ENCODE results near the gene ANKUB1.

The ANKUB1 gene

GRCh38 chr3:149752788-149753136, 39.6 kb downstream of the ANKUB1 start:
- no peak for DNase-seq

- DNase-seq = peak; percentile 82
These were observed 40.1 kb downstream of the ANKUB1 start, which contains the start of gene COMMD2 for GRCh38 chr3:149752051-149752787. Gene COMMD2 (minus strand): TSS chr3:149752489. CDS start chr3:149752444, 45 bp downstream.

- no peak for DNase-seq
These were observed 40.8 kb downstream of the ANKUB1 start for GRCh38 chr3:149751551-149751950.

GRCh38 chr3:149744606-149745005, 47.7 kb downstream of the ANKUB1 start:
- no peak for DNase-seq

GRCh38 chr3:149744151-149744550, 48.2 kb downstream of the ANKUB1 start:
- DNase-seq = no peak

- no peak for DNase-seq
These were observed 53.0 kb downstream of the ANKUB1 start for GRCh38 chr3:149739396-149739795.

- DNase-seq = no peak
These were observed 53.5 kb downstream of the ANKUB1 start for GRCh38 chr3:149738876-149739275.

- DNase-seq = no peak
These were observed 55.5 kb downstream of the ANKUB1 start for GRCh38 chr3:149736953-149737205.

GRCh38 chr3:149736175-149736952, 56.0 kb downstream of the ANKUB1 start:
- DNase-seq = no peak

GRCh38 chr3:149732234-149732633, 60.1 kb downstream of the ANKUB1 start:
- no peak for DNase-seq

- no peak for DNase-seq
These were observed 64.7 kb downstream of the ANKUB1 start for GRCh38 chr3:149727656-149728055.

- no peak for DNase-seq
These were observed 65.5 kb downstream of the ANKUB1 start for GRCh38 chr3:149726716-149727407.

GRCh38 chr3:149723781-149724180, 68.6 kb downstream of the ANKUB1 start:
- DNase-seq = no peak

- DNase-seq = no peak
These were observed 71.4 kb downstream of the ANKUB1 start for GRCh38 chr3:149720918-149721317.

- peak; percentile 39 for DNase-seq
These were observed 74.8 kb downstream of the ANKUB1 start for GRCh38 chr3:149717391-149718056.

GRCh38 chr3:149716984-149717383, 75.4 kb downstream of the ANKUB1 start:
- no peak for DNase-seq

- no peak for DNase-seq
These were observed 77.1 kb downstream of the ANKUB1 start for GRCh38 chr3:149715247-149715646.

GRCh38 chr3:149713730-149714654, 78.4 kb downstream of the ANKUB1 start:
- DNase-seq = no peak

Measured in NCI-H524 treated with DMSO at 0.1 percent for 48 hours (cell line).